ENCODE measurements around the gene SMIM5.

The SMIM5 gene

GRCh38 chr17:75610103-75610984, 22.9 kb upstream of the SMIM5 start:
- TF ChIP-seq EZH2 (IDR thresholded peaks at IDR 0.05), result no peak
- no peak for TF ChIP-seq FOXP2 (optimal IDR thresholded peaks at IDR 0.05; ENCODE audit: control extremely low read depth, extremely low read length, insufficient read depth)
- DNase-seq (ENCODE audit: low read depth, low spot score), result no peak
- no peak overlapping the region for H3K4me3 ChIP-seq
- H3K36me3 ChIP-seq (ENCODE audit: insufficient read depth, low read length), result no peaks in the 10 kb centered on the region
- no peak overlapping the region for H3K9ac ChIP-seq (ENCODE audit: insufficient read length)
- no peaks in the 10 kb centered on the region for H3K9me3 ChIP-seq (ENCODE audit: low read depth, low read length)
- H3K27ac ChIP-seq, result no peak overlapping the region

GRCh38 chr17:75611851-75612429, 21.3 kb upstream of the SMIM5 start:
- H3K36me3 ChIP-seq (ENCODE audit: insufficient read depth, low read length), result no peaks in the 10 kb centered on the region
- no peak for TF ChIP-seq POLR2AphosphoS5 (IDR thresholded peaks at IDR 0.05; ENCODE audit: borderline replicate concordance, low read depth, low read length)
- TF ChIP-seq FOXP2 (optimal IDR thresholded peaks at IDR 0.05; ENCODE audit: control extremely low read depth, extremely low read length, insufficient read depth), result no peak
- no peak for TF ChIP-seq EZH2 (IDR thresholded peaks at IDR 0.05)
- H3K27ac ChIP-seq, result no peak overlapping the region
- H3K9me3 ChIP-seq (ENCODE audit: low read depth, low read length), result no peaks in the 10 kb centered on the region
- no peak for DNase-seq (ENCODE audit: low read depth, low spot score)
- H3K9ac ChIP-seq (ENCODE audit: insufficient read length), result no peak overlapping the region
- H3K4me3 ChIP-seq, result no peak overlapping the region

DNA sequence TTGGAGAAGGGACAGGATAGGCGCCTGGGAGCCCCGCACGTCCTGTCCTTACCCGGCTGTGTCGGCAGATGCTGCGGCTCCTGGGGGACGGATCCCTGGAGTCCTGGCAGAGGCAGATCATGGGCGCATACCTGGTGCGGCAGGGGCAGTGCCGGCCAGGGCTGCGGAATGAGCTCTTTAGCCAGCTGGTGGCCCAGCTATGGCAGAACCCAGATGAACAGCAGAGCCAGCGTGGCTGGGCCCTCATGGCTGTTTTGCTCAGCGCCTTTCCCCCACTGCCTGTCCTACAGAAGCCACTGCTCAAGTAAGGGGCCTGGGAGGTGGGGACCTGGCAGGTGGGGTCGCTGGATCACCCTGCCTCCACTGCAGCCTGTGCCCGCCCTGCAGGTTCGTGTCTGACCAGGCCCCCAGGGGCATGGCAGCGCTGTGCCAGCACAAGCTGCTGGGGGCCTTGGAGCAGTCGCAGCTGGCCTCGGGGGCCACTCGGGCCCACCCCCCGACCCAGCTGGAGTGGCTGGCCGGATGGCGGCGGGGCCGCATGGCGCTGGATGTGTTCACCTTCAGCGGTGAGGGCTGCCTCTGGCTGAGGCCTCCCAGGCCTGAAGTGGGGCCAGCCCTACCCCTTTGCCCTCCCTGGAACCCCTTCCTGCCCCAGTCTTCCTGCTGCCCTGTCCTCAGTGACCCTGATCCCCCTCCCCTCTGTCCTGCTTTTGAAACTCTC, 20.2 kb upstream of the SMIM5 start:
- no peaks in the 10 kb centered on the region for H3K36me3 ChIP-seq (ENCODE audit: insufficient read depth, low read length)
- DNase-seq (ENCODE audit: low read depth, low spot score), result no peak
- H3K27ac ChIP-seq, result no peak overlapping the region
- H3K9ac ChIP-seq (ENCODE audit: insufficient read length), result no peak overlapping the region
- H3K4me3 ChIP-seq, result no peak overlapping the region
- no peaks in the 10 kb centered on the region for H3K9me3 ChIP-seq (ENCODE audit: low read depth, low read length)
- no peak for TF ChIP-seq POLR2AphosphoS5 (IDR thresholded peaks at IDR 0.05; ENCODE audit: borderline replicate concordance, low read depth, low read length)

DNA sequence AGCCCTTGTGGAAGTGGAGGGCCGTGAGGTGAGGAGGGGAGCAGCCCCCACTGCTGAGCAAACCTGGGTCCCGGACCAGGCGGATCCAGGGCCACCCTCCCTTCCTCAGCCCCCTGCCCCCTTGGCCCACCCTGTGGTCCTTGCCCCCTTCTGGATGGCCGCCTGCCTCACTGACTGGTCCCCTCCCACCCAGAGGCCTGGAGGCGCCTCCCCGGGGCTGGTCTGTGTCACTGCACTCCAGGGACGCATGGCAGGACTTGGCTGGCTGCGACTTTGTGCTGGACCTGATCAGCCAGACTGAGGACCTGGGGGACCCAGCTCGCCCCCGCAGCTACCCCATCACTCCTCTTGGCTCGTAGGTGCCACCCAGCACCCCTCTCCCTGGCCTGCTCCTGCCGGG, 19.2 kb upstream of the SMIM5 start:
- Histone ChIP-seq H3K36me3 (ENCODE audit: insufficient read depth, low read length) (no peaks in the 10 kb centered on the region), H3K27ac (no peak overlapping the region), H3K4me3 (no peak overlapping the region), H3K9ac (ENCODE audit: insufficient read length) (no peak overlapping the region), H3K9me3 (ENCODE audit: low read depth, low read length) (no peaks in the 10 kb centered on the region)
- no peak for DNase-seq (ENCODE audit: low read depth, low spot score)
- TF ChIP-seq EZH2 (IDR thresholded peaks at IDR 0.05), result no peak
- no peak for TF ChIP-seq POLR2AphosphoS5 (IDR thresholded peaks at IDR 0.05; ENCODE audit: borderline replicate concordance, low read depth, low read length)
- no peak for TF ChIP-seq FOXP2 (optimal IDR thresholded peaks at IDR 0.05; ENCODE audit: control extremely low read depth, extremely low read length, insufficient read depth)

- no peak for TF ChIP-seq FOXP2 (optimal IDR thresholded peaks at IDR 0.05; ENCODE audit: control extremely low read depth, extremely low read length, insufficient read depth)
- no peak for TF ChIP-seq EZH2 (IDR thresholded peaks at IDR 0.05)
- no peak for TF ChIP-seq POLR2AphosphoS5 (IDR thresholded peaks at IDR 0.05; ENCODE audit: borderline replicate concordance, low read depth, low read length)
- H3K9ac ChIP-seq (ENCODE audit: insufficient read length), result no peak overlapping the region
- H3K36me3 ChIP-seq (ENCODE audit: insufficient read depth, low read length), result no peaks in the 10 kb centered on the region
- no peaks in the 10 kb centered on the region for H3K9me3 ChIP-seq (ENCODE audit: low read depth, low read length)
- H3K4me3 ChIP-seq, result no peak overlapping the region
- H3K27ac ChIP-seq, result no peak overlapping the region
- DNase-seq (ENCODE audit: low read depth, low spot score), result no peak
These were observed 18.5 kb upstream of the SMIM5 start for GRCh38 chr17:75614556-75615270.

GRCh38 chr17:75615301-75615700, 17.9 kb upstream of the SMIM5 start:
- Histone ChIP-seq H3K4me3 (no peak overlapping the region), H3K27ac (no peak overlapping the region)

GRCh38 chr17:75616521-75617122, 16.6 kb upstream of the SMIM5 start:
- TF ChIP-seq POLR2AphosphoS5 (IDR thresholded peaks at IDR 0.05; ENCODE audit: borderline replicate concordance, low read depth, low read length) (no peak), FOXP2 (optimal IDR thresholded peaks at IDR 0.05; ENCODE audit: control extremely low read depth, extremely low read length, insufficient read depth) (no peak), EZH2 (IDR thresholded peaks at IDR 0.05) (no peak)
- Histone ChIP-seq H3K4me3 (no peak overlapping the region), H3K27ac (no peak overlapping the region), H3K36me3 (ENCODE audit: insufficient read depth, low read length) (no peaks in the 10 kb centered on the region), H3K9ac (ENCODE audit: insufficient read length) (no peak overlapping the region), H3K9me3 (ENCODE audit: low read depth, low read length) (no peaks in the 10 kb centered on the region)
- DNase-seq (ENCODE audit: low read depth, low spot score), result no peak

More at GRCh38 chr17:75615301-75615700, 17.9 kb upstream of the SMIM5 start:
- Histone ChIP-seq H3K36me3 (ENCODE audit: insufficient read depth, low read length) (no peaks in the 10 kb centered on the region), H3K9me3 (ENCODE audit: low read depth, low read length) (no peaks in the 10 kb centered on the region), H3K9ac (ENCODE audit: insufficient read length) (no peak overlapping the region)
- DNase-seq (ENCODE audit: low read depth, low spot score), result no peak
- TF ChIP-seq POLR2AphosphoS5 (IDR thresholded peaks at IDR 0.05; ENCODE audit: borderline replicate concordance, low read depth, low read length) (no peak), EZH2 (IDR thresholded peaks at IDR 0.05) (no peak), FOXP2 (optimal IDR thresholded peaks at IDR 0.05; ENCODE audit: control extremely low read depth, extremely low read length, insufficient read depth) (no peak)
